Sigmoid colon (tissue), 7 donors: Measurements from ENCODE around the gene LSM14B. TPM values are rescaled to one million over a fixed set of nuclear protein-coding genes. Genes with fewer than 3 reads are reported as not detected.
"Not testable (repeated sequence)": the region's sequence is repeated elsewhere in the genome, so short reads cannot be mapped to it uniquely, and the experiment has no call there.

ENCODE experiments used
- DNase-seq: peaks from one replicate; pipeline ENCODE4 v3.0.0-alpha.2; 2019
- H3K27ac ChIP-seq, 4 donors: fragments of 200-600 bp; sonication (generic); one replicate each; pipeline ENCODE4 v1.5.1; 2016 to 2019; ENCODE audit warnings: mild to moderate bottlenecking in 1 of 4
- H3K27me3 ChIP-seq, 3 donors: fragments of 200-600 bp; sonication (generic); one replicate each; pipeline ENCODE4 v1.5.1; 2019; ENCODE audit warnings: mild to moderate bottlenecking in 1 of 3
- H3K36me3 ChIP-seq, 4 donors: fragments of 200-600 bp; sonication (generic); one replicate each; pipeline ENCODE4 v1.5.1; 2016 to 2019
- H3K4me1 ChIP-seq, 4 donors: fragments of 200-600 bp; sonication (generic); one replicate each; pipeline ENCODE4 v1.5.1; 2017 to 2019
- H3K4me3 ChIP-seq, 4 donors: fragments of 200-600 bp; sonication (generic); one replicate each; pipeline ENCODE4 v1.5.1; 2017 to 2019; ENCODE audit warnings: mild to moderate bottlenecking in 2 of 4, moderate library complexity in 1 of 4
- H3K9me3 ChIP-seq, 4 donors: fragments of 200-600 bp in 3 of 4; sonication (generic) in 3 of 4; one replicate each; pipeline versions ENCODE4 v1.5.1 to v1.6.1; 2013 to 2019
- CTCF ChIP-seq, 4 experiments: fragments of 450-650 bp in 3 of 4; fragments of 200-600 bp in 1 of 4; IDR thresholded peaks; one replicate each; pipeline ENCODE4 v1.5.1; 2016 to 2019; ENCODE audit warnings: antibody characterized with exemption in 4 of 4, mild to moderate bottlenecking in 3 of 4, moderate library complexity in 2 of 4
- EP300 ChIP-seq, 4 donors: sonication (generic); formaldehyde crosslinking; IDR thresholded peaks; one replicate each; pipeline ENCODE4 v1.6.1; 2017; ENCODE audit warnings: antibody characterized with exemption in 4 of 4
- POLR2A ChIP-seq, 2 donors: fragments of 450-650 bp; IDR thresholded peaks; one replicate each; pipeline ENCODE4 v1.6.1; 2016; ENCODE audit warnings: antibody characterized with exemption in 2 of 2, mild to moderate bottlenecking in 2 of 2, moderate library complexity in 2 of 2
- POLR2AphosphoS5 ChIP-seq, 4 donors: sonication (generic); formaldehyde crosslinking; IDR thresholded peaks; one replicate each; pipeline ENCODE4 v1.6.1; 2017; ENCODE audit warnings: antibody characterized with exemption in 4 of 4
- WGBS, 2 donors: extraction: QIAGEN DNeasy Blood & Tissue Kit; methylation state at CpG; one replicate each; pipeline ENCODE4 v1.1.7; 2013; 5-methylcytosine and 5-hydroxymethylcytosine counted together
- intact Hi-C: fragments of 100-400 bp; cut with DNase I; formaldehyde crosslinking; loops from one replicate; pipeline ENCODE4 v1.15.1; 2023
- polyA plus RNA-seq, 3 donors: library from polyadenylated mRNA; stranded (reverse); fragments of 200-250 nt; gene quantifications; one replicate each; pipeline ENCODE4 v1.2.3, GENCODE V29; 2013
- total RNA-seq, 4 donors: library from RNA; depleted of rRNA; stranded (reverse); fragments of >200 nt; gene quantifications; one replicate each; pipeline ENCODE4 v1.1.0, GENCODE V29; 2016
- donor health status: healthy with polysubstance abuse.
- donor health status: Bipolar disorder and iron deficiency.
- donor health status: healthy.

LSM14B gene
- total and polyA plus RNA-seq, 7 donors: 16.9 to 28.5 (median 23.5) TPM

DNA sequence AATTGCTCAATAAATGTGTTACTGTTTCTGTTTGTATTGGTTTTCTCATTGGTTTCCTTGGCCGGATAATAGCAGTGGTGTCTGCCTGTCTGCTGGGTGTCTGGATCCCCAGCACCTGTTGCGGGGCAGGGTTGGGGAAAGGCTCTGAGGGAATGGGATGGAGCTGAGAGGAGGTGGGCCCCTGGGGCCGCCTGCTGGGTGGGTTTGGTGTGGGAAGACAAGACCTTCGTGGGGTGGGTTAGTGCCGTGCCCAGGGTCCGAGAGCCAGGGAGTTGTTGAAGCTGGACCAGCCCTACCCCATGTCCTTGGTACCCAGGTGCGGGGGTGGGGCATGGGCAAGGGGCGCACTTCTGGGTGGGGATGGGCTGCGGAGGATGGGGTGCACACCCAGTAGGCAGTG lies 25.3 kb downstream of the LSM14B start:
- DNase-seq: no peak
- H3K4me1 ChIP-seq: peaks cover 0 to 27% (median 16%) of the 10 kb centered on the region in 4 donors

GRCh38 chr20:62148383-62148782 lies 26.1 kb downstream of the LSM14B start:
- 90 to 96% methylated on average over 10 of the region's 10 CpGs for WGBS, 2 donors
- not testable (repeated sequence) for H3K4me3 ChIP-seq, H3K27me3 ChIP-seq, DNase-seq, H3K27ac ChIP-seq, H3K9me3 ChIP-seq, H3K36me3 ChIP-seq
- H3K4me1 ChIP-seq: peaks cover 0 to 27% (median 16%) of the 10 kb centered on the region in 4 donors
- intact Hi-C loops: loop anchor here (10.0 kb wide), 1 partner anchor 236 kb away; the partner anchor contains the start of gene RPS21

More for the DNA sequence above, 25.3 kb downstream of the LSM14B start:
- Histone ChIP-seq H3K9me3 (no peaks in the 10 kb centered on the region), H3K27me3 (no peaks in the 10 kb centered on the region), H3K4me3 (no peak overlapping the region), H3K36me3 (no peaks in the 10 kb centered on the region), H3K27ac (no peak overlapping the region)
- intact Hi-C loops: loop anchor here (10.0 kb wide), 1 partner anchor 237 kb away; the partner anchor contains the start of gene RPS21
- TF ChIP-seq POLR2A (IDR thresholded peaks at IDR 0.05): no peak
- no peak for TF ChIP-seq CTCF (IDR thresholded peaks at IDR 0.05)
- TF ChIP-seq POLR2AphosphoS5 (IDR thresholded peaks at IDR 0.05): no peak
- no peak for TF ChIP-seq EP300 (IDR thresholded peaks at IDR 0.05)
- WGBS, 2 donors: 95 to 97% methylated on average over 9 of the region's 9 CpGs

DNA sequence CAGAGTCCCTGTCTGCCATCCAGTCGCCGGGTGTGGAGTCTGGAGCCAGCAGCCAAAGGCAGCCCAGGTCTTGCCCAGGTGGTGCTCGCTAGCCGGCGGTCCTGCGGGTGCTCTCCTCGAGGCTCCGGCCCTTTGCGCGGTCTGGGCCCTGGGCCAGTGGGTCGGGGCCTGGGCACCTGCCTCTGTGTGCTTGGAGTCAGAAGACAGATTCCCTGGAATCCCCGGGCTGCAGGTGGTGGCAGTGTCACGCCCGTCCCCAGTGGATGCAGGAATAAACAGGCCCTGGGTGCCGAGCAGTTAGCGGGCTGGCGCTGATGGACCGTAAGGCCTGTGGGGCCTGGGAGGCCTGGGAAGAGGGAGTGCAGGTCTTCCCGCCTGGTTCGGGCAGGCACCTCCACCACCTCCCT lies 26.6 kb downstream of the LSM14B start:
- no peak for DNase-seq
- no peak overlapping the region for H3K4me3 ChIP-seq
- no peaks in the 10 kb centered on the region for H3K27me3 ChIP-seq
- TF ChIP-seq POLR2A (IDR thresholded peaks at IDR 0.05) (no peak), EP300 (IDR thresholded peaks at IDR 0.05) (no peak), POLR2AphosphoS5 (IDR thresholded peaks at IDR 0.05) (no peak), CTCF (IDR thresholded peaks at IDR 0.05) (no peak)
- intact Hi-C loops: loop anchor here (10.0 kb wide), 1 partner anchor 236 kb away; the partner anchor contains the start of gene RPS21
- no peaks in the 10 kb centered on the region for H3K36me3 ChIP-seq
- 84 to 89% methylated on average over 20 of the region's 20 CpGs for WGBS, 2 donors
- H3K4me1 ChIP-seq: peaks cover 0 to 27% (median 16%) of the 10 kb centered on the region in 4 donors
- H3K27ac ChIP-seq: no peak overlapping the region
- H3K9me3 ChIP-seq: no peaks in the 10 kb centered on the region

GRCh38 chr20:62149532-62150309 lies 27.4 kb downstream of the LSM14B start:
- Histone ChIP-seq H3K9me3 (no peaks in the 10 kb centered on the region), H3K27me3 (no peaks in the 10 kb centered on the region), H3K27ac (no peak overlapping the region), H3K36me3 (peaks cover 0 to 5% (median 0%) of the 10 kb centered on the region in 4 donors), H3K4me3 (no peak overlapping the region), H3K4me1 (peaks cover 0 to 24% (median 13%) of the 10 kb centered on the region in 4 donors)
- no peak for DNase-seq
- intact Hi-C loops: loop anchor here (10.0 kb wide), 1 partner anchor 235 kb away; the partner anchor contains the start of gene RPS21
- WGBS, 2 donors: 85 to 89% methylated on average over 24 of the region's 24 CpGs
- TF ChIP-seq EP300 (IDR thresholded peaks at IDR 0.05) (no peak), CTCF (IDR thresholded peaks at IDR 0.05) (no peak), POLR2AphosphoS5 (IDR thresholded peaks at IDR 0.05) (no peak), POLR2A (IDR thresholded peaks at IDR 0.05) (no peak)

GRCh38 chr20:62150310-62150575 lies 28.0 kb downstream of the LSM14B start:
- no peaks in the 10 kb centered on the region for H3K27me3 ChIP-seq
- H3K36me3 ChIP-seq: peaks cover 0 to 5% (median 0%) of the 10 kb centered on the region in 4 donors
- no peak for TF ChIP-seq POLR2AphosphoS5 (IDR thresholded peaks at IDR 0.05)
- TF ChIP-seq EP300 (IDR thresholded peaks at IDR 0.05): no peak
- TF ChIP-seq CTCF (IDR thresholded peaks at IDR 0.05): no peak
- TF ChIP-seq POLR2A (IDR thresholded peaks at IDR 0.05): no peak
- 96 to 97% methylated on average over 11 of the region's 11 CpGs for WGBS, 2 donors
- intact Hi-C loops: no loop called here
- peaks cover 0 to 19% (median 7%) of the 10 kb centered on the region in 4 donors for H3K4me1 ChIP-seq
- no peak overlapping the region for H3K27ac ChIP-seq
- H3K9me3 ChIP-seq: no peaks in the 10 kb centered on the region
- no peak overlapping the region for H3K4me3 ChIP-seq
- DNase-seq: no peak
